SK-N-SH treated with all-trans-retinoic acid at 6 μM for 48 hours (cell line): ENCODE measurements around the gene AAGAB.

Source experiments
- ATAC-seq: fragments of 200-7000 bp; cut with Tn5 transposase; 3 replicates; pipeline ENCODE4 v1.9.1; 2020; ENCODE audit warnings: mild to moderate bottlenecking, moderate library complexity
- ARNTL ChIP-seq: fragments of 450-650 bp; formaldehyde crosslinking; IDR thresholded peaks from 2 replicates; pipeline ENCODE4 v1.5.0; 2020; ENCODE audit warnings: low read depth, mild to moderate bottlenecking, moderate library complexity, borderline replicate concordance
- CSDC2 ChIP-seq: fragments of 250-450 bp; sonication (Bioruptor Pico); IDR thresholded peaks from 2 replicates; pipeline ENCODE4 v1.5.0; 2020; ENCODE audit warnings: mild to moderate bottlenecking, moderate library complexity
- ESRRG ChIP-seq: fragments of 250-450 bp; sonication (Bioruptor Pico); IDR thresholded peaks from 2 replicates; pipeline ENCODE4 v1.6.1; 2021; ENCODE audit warnings: mild to moderate bottlenecking
- GLIS3 ChIP-seq: fragments of 250-450 bp; sonication (Bioruptor Pico); IDR thresholded peaks from 2 replicates; pipeline ENCODE4 v1.5.0; 2020; ENCODE audit warnings: mild to moderate bottlenecking, moderate library complexity
- ISL1 ChIP-seq: fragments of 250-450 bp; sonication (Bioruptor Pico); IDR thresholded peaks from 2 replicates; pipeline ENCODE4 v2.1.2; 2022; ENCODE audit warnings: mild to moderate bottlenecking, moderate library complexity
- RARB ChIP-seq: fragments of 250-450 bp; sonication (Bioruptor Pico); IDR thresholded peaks from 2 replicates; pipeline ENCODE4 v1.8.0; 2021; ENCODE audit warnings: mild to moderate bottlenecking, moderate library complexity
- SNAI2 ChIP-seq: fragments of 250-450 bp; sonication (Bioruptor Pico); IDR thresholded peaks from 2 replicates; pipeline ENCODE4 v1.5.0; 2020; ENCODE audit warnings: mild to moderate bottlenecking, moderate library complexity
- TCF4 ChIP-seq: fragments of 250-450 bp; sonication (Bioruptor Pico); IDR thresholded peaks from 2 replicates; pipeline ENCODE4 v1.8.0; 2021; ENCODE audit warnings: mild to moderate bottlenecking, moderate library complexity, borderline replicate concordance
- ZC3H10 ChIP-seq: fragments of 250-450 bp; sonication (Bioruptor Pico); IDR thresholded peaks from 2 replicates; pipeline ENCODE4 v1.5.1; 2021; ENCODE audit warnings: mild to moderate bottlenecking, moderate library complexity
- ZFP3 ChIP-seq: fragments of 250-450 bp; sonication (Bioruptor Pico); IDR thresholded peaks from 2 replicates; pipeline ENCODE4 v1.5.0; 2020; ENCODE audit warnings: mild to moderate bottlenecking, moderate library complexity
- ZFP30 ChIP-seq: fragments of 450-650 bp; formaldehyde crosslinking; IDR thresholded peaks from 2 replicates; pipeline ENCODE4 v1.5.0; 2022; ENCODE audit warnings: mild to moderate bottlenecking, moderate library complexity
- ZNF565 ChIP-seq: fragments of 450-650 bp; formaldehyde crosslinking; conservative IDR thresholded peaks from 2 replicates; pipeline ENCODE4 v1.5.0; 2020; ENCODE audit warnings: low read depth, mild to moderate bottlenecking, moderate library complexity
- ZNF8 ChIP-seq: fragments of 450-650 bp; formaldehyde crosslinking; IDR thresholded peaks from 2 replicates; pipeline ENCODE4 v1.5.0; 2020; ENCODE audit warnings: mild to moderate bottlenecking, moderate library complexity
- TF ChIP-seq, protein P1 (sequence below): fragments of 250-450 bp; sonication (Bioruptor Pico); IDR thresholded peaks from 2 replicates; pipeline ENCODE4 v1.8.0; 2020; ENCODE audit warnings: mild to moderate bottlenecking, moderate library complexity, borderline replicate concordance
- TF ChIP-seq, protein P2 (sequence below): fragments of 250-450 bp; sonication (Bioruptor Pico); IDR thresholded peaks from 2 replicates; pipeline ENCODE4 v1.5.1; 2020; ENCODE audit warnings: low read depth, mild to moderate bottlenecking, moderate library complexity
- TF ChIP-seq, protein P3 (sequence below): fragments of 250-450 bp; sonication (Bioruptor Pico); IDR thresholded peaks from 2 replicates; pipeline ENCODE4 v1.8.0; 2021; ENCODE audit warnings: low read depth, mild to moderate bottlenecking, moderate library complexity, borderline replicate concordance
- TF ChIP-seq, protein P4 (sequence below): fragments of 250-450 bp; sonication (Bioruptor Pico); IDR thresholded peaks from 2 replicates; pipeline ENCODE4 v1.5.0; 2020; ENCODE audit warnings: mild to moderate bottlenecking, moderate library complexity

The AAGAB gene

DNA sequence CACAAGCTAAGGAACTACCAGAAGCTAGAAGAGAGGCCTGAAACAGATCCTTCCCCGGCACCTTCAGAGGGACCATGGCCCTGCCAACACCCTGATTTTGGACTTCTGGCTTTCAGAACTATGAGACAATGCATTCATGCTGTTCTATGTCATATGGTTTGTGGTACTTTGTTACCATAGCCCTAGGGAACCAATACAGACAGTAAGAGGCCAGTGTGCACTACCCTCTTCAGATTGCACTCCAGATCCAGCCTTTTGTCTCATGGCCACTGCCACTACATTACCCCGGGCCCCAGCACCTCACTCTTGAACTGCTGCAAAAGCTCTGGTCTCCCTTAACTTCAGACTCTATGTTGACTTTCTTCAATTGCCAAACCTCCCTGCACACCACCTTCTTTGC is 24.0 kb downstream of the AAGAB start:
- no peak for TF ChIP-seq ZFP3 (CRISPR knock-in tag)
- no peak for TF ChIP-seq CSDC2 (CRISPR knock-in tag)
- TF ChIP-seq ESRRG = no peak
- TF ChIP-seq, protein P1, sequence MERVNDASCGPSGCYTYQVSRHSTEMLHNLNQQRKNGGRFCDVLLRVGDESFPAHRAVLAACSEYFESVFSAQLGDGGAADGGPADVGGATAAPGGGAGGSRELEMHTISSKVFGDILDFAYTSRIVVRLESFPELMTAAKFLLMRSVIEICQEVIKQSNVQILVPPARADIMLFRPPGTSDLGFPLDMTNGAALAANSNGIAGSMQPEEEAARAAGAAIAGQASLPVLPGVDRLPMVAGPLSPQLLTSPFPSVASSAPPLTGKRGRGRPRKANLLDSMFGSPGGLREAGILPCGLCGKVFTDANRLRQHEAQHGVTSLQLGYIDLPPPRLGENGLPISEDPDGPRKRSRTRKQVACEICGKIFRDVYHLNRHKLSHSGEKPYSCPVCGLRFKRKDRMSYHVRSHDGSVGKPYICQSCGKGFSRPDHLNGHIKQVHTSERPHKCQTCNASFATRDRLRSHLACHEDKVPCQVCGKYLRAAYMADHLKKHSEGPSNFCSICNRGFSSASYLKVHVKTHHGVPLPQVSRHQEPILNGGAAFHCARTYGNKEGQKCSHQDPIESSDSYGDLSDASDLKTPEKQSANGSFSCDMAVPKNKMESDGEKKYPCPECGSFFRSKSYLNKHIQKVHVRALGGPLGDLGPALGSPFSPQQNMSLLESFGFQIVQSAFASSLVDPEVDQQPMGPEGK (CRISPR knock-in tag) = no peak
- TF ChIP-seq, protein P2, sequence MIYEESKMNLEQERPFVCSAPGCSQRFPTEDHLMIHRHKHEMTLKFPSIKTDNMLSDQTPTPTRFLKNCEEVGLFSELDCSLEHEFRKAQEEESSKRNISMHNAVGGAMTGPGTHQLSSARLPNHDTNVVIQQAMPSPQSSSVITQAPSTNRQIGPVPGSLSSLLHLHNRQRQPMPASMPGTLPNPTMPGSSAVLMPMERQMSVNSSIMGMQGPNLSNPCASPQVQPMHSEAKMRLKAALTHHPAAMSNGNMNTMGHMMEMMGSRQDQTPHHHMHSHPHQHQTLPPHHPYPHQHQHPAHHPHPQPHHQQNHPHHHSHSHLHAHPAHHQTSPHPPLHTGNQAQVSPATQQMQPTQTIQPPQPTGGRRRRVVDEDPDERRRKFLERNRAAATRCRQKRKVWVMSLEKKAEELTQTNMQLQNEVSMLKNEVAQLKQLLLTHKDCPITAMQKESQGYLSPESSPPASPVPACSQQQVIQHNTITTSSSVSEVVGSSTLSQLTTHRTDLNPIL (CRISPR knock-in tag) = no peak
- TF ChIP-seq, protein P3, sequence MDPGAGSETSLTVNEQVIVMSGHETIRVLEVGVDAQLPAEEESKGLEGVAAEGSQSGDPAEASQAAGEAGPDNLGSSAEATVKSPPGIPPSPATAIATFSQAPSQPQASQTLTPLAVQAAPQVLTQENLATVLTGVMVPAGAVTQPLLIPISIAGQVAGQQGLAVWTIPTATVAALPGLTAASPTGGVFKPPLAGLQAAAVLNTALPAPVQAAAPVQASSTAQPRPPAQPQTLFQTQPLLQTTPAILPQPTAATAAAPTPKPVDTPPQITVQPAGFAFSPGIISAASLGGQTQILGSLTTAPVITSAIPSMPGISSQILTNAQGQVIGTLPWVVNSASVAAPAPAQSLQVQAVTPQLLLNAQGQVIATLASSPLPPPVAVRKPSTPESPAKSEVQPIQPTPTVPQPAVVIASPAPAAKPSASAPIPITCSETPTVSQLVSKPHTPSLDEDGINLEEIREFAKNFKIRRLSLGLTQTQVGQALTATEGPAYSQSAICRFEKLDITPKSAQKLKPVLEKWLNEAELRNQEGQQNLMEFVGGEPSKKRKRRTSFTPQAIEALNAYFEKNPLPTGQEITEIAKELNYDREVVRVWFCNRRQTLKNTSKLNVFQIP (CRISPR knock-in tag) = no peak
- ATAC-seq = no peak

DNA sequence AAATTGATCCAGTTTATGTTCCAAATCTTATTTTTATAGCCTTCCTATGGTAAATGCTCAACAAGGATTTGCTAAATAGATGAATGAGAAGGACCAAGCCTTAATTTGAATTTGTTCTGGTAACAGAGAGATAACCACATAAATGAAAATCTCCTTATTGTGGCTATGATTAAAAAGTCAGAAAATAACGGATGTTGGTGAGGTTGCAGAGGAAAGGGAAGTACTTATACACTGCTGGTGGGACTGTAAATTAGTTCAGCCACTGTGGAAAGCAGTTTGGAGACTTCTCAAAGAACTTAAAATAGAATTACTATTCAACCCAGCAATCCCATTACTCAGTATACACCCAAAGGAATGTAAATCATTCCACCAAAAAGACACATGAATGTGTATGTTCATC is 26.2 kb downstream of the AAGAB start:
- no peak for ATAC-seq
- TF ChIP-seq, protein P2 (CRISPR knock-in tag) = no peak

DNA sequence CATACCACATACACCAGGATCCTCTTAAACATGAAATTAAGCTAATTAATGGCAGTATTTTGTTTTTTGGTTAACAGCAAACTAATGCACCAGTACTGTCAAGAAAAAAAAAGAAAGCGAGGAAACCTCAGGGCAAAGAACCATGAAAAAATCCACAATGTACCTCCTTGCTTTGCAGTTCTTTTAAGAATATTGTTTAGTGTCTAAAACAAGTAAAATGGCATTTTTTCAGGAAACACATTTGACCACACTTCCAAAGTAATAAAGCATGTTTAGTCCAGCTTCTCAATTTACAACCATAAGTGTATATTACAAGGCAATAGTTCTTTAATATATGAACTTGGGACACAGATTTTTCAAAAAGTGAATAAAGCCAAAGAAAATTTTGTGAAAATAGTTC is 26.6 kb downstream of the AAGAB start:
- TF ChIP-seq RARB (CRISPR knock-in tag) (no peak), SNAI2 (CRISPR knock-in tag) (no peak)
- TF ChIP-seq, protein P4, sequence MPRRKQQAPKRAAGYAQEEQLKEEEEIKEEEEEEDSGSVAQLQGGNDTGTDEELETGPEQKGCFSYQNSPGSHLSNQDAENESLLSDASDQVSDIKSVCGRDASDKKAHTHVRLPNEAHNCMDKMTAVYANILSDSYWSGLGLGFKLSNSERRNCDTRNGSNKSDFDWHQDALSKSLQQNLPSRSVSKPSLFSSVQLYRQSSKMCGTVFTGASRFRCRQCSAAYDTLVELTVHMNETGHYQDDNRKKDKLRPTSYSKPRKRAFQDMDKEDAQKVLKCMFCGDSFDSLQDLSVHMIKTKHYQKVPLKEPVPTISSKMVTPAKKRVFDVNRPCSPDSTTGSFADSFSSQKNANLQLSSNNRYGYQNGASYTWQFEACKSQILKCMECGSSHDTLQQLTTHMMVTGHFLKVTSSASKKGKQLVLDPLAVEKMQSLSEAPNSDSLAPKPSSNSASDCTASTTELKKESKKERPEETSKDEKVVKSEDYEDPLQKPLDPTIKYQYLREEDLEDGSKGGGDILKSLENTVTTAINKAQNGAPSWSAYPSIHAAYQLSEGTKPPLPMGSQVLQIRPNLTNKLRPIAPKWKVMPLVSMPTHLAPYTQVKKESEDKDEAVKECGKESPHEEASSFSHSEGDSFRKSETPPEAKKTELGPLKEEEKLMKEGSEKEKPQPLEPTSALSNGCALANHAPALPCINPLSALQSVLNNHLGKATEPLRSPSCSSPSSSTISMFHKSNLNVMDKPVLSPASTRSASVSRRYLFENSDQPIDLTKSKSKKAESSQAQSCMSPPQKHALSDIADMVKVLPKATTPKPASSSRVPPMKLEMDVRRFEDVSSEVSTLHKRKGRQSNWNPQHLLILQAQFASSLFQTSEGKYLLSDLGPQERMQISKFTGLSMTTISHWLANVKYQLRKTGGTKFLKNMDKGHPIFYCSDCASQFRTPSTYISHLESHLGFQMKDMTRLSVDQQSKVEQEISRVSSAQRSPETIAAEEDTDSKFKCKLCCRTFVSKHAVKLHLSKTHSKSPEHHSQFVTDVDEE = no peak
- TF ChIP-seq, protein P1 (CRISPR knock-in tag) = no peak
- ATAC-seq = no peak

DNA sequence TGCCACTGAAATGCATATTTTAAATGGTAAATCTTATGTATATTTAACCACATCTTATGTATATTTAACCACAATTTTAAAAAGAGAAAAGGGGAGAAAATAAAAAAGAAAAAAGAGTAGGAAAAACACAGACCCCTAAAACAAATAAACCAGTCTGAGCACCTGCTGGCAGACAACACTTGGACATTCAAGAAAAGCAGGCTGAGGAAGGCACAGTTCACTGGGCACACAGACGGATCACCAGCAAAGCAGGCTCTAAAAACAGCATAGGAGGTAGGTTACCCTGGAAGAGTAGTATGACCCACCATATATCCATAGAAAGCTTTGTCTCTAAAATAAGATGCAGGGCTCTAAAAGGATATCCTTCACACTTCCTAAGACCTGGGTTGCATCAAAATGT is 27.0 kb downstream of the AAGAB start:
- TF ChIP-seq ZNF8 (CRISPR knock-in tag) (no peak), TCF4 (CRISPR knock-in tag) (no peak), GLIS3 (CRISPR knock-in tag) (no peak), ZC3H10 (CRISPR knock-in tag) (no peak), CSDC2 (CRISPR knock-in tag) (no peak), ISL1 (CRISPR knock-in tag) (no peak), ZFP30 (CRISPR knock-in tag) (no peak), ZNF565 (no peak), ARNTL (CRISPR knock-in tag) (no peak)
- TF ChIP-seq, protein P2 (CRISPR knock-in tag) = no peak
- ATAC-seq = no peak
